ENCODE results near the gene FAM216A.

GRCh38 chr12:110421701-110422100 is 46.9 kb upstream of the FAM216A start:
- TF ChIP-seq CTCF (IDR thresholded peaks at IDR 0.05) (no peak), ZFX (IDR thresholded peaks at IDR 0.05; ENCODE audit: borderline replicate concordance) (no peak)

Measured in 22Rv1 (cell line).